SK-N-SH treated with all-trans-retinoic acid at 6 μM for 48 hours (cell line): ENCODE data around the gene TMEM91.
A peak's percentile ranks its signal among the peaks of the same experiment; 100 is the strongest.

Source experiments
- CREB5 ChIP-seq: fragments of 250-450 bp; sonication (Bioruptor Pico); IDR thresholded peaks from 2 replicates; pipeline ENCODE4 v1.5.1; 2020; ENCODE audit warnings: low read depth, mild to moderate bottlenecking, moderate library complexity
- CSRNP3 ChIP-seq: fragments of 250-450 bp; sonication (Bioruptor Pico); IDR thresholded peaks from 2 replicates; pipeline ENCODE4 v1.5.1; 2021; ENCODE audit warnings: mild to moderate bottlenecking, moderate library complexity
- ESRRG ChIP-seq: fragments of 250-450 bp; sonication (Bioruptor Pico); IDR thresholded peaks from 2 replicates; pipeline ENCODE4 v1.6.1; 2021; ENCODE audit warnings: mild to moderate bottlenecking
- ISL1 ChIP-seq: fragments of 250-450 bp; sonication (Bioruptor Pico); IDR thresholded peaks from 2 replicates; pipeline ENCODE4 v2.1.2; 2022; ENCODE audit warnings: mild to moderate bottlenecking, moderate library complexity
- OSR1 ChIP-seq: fragments of 250-450 bp; sonication (Bioruptor Pico); IDR thresholded peaks from 2 replicates; pipeline ENCODE4 v1.8.0; 2022; ENCODE audit warnings: moderate library complexity, mild to moderate bottlenecking, inconsistent platforms
- TCF4 ChIP-seq: fragments of 250-450 bp; sonication (Bioruptor Pico); IDR thresholded peaks from 2 replicates; pipeline ENCODE4 v1.8.0; 2021; ENCODE audit warnings: mild to moderate bottlenecking, moderate library complexity, borderline replicate concordance
- TOX ChIP-seq: fragments of 250-450 bp; sonication (Bioruptor Pico); IDR thresholded peaks from 2 replicates; pipeline ENCODE4 v1.8.0; 2021; ENCODE audit warnings: mild to moderate bottlenecking, moderate library complexity, borderline replicate concordance
- ZC3H10 ChIP-seq: fragments of 250-450 bp; sonication (Bioruptor Pico); IDR thresholded peaks from 2 replicates; pipeline ENCODE4 v1.5.1; 2021; ENCODE audit warnings: mild to moderate bottlenecking, moderate library complexity
- ZFP30 ChIP-seq: fragments of 450-650 bp; formaldehyde crosslinking; IDR thresholded peaks from 2 replicates; pipeline ENCODE4 v1.5.0; 2022; ENCODE audit warnings: mild to moderate bottlenecking, moderate library complexity
- ZNF70 ChIP-seq: fragments of 450-650 bp; formaldehyde crosslinking; IDR thresholded peaks from 2 replicates; pipeline ENCODE4 v1.5.0; 2020; ENCODE audit warnings: mild to moderate bottlenecking, moderate library complexity
- ZNF8 ChIP-seq: fragments of 450-650 bp; formaldehyde crosslinking; IDR thresholded peaks from 2 replicates; pipeline ENCODE4 v1.5.0; 2020; ENCODE audit warnings: mild to moderate bottlenecking, moderate library complexity

- TF ChIP-seq ESRRG (CRISPR knock-in tag): no peak
- no peak for TF ChIP-seq CSRNP3 (CRISPR knock-in tag)
- TF ChIP-seq TCF4 (CRISPR knock-in tag): no peak
- no peak for TF ChIP-seq OSR1
- no peak for TF ChIP-seq CREB5 (CRISPR knock-in tag)
- 0 out of 2 replicates have a peak, but pooled peaks have one; percentile 8 for TF ChIP-seq ISL1 (CRISPR knock-in tag)
- TF ChIP-seq ZNF70 (CRISPR knock-in tag): no peak
- no peak for TF ChIP-seq ZC3H10 (CRISPR knock-in tag)
- no peak for TF ChIP-seq ZFP30 (CRISPR knock-in tag)
- TF ChIP-seq ZNF8: no peak
- TF ChIP-seq TOX: no peak
These were observed 35.0 kb downstream of the TMEM91 start for GRCh38 chr19:41411100-41411967.
